HCT116 (cell line): ENCODE results near the gene ZNF417. TPM values are rescaled to one million over a fixed set of nuclear protein-coding genes. Genes with fewer than 3 reads are reported as not detected.
"Not testable (repeated sequence)": the region's sequence is repeated elsewhere in the genome, so short reads cannot be mapped to it uniquely, and the experiment has no call there.

ENCODE experiments used
- ATAC-seq: fragments of 200-7000 bp; cut with Tn5 transposase; 2 replicates; pipeline ENCODE4 v1.9.1; 2020; ENCODE audit warnings: mild to moderate bottlenecking, moderate library complexity
- BruUV-seq: library from RNA; stranded (reverse); fragments of 400-500 nt; replicated peaks from 2 replicates; lab custom pipeline; 2021; lab: Mats Ljungman, UMichigan
- CTCF ChIA-PET: fragments of 300-600 bp; sonication (Branson Sonifier 250); formaldehyde crosslinking; loops from one replicate; lab custom pipeline; 2021; ENCODE audit warnings: antibody characterized with exemption; lab: Charles Lee
- POLR2A ChIA-PET: fragments of 300-600, 350-600 bp; sonication (Branson Sonifier 250); formaldehyde crosslinking; loops from one replicate; lab custom pipeline; 2021; ENCODE audit warnings: antibody characterized with exemption; lab: Charles Lee
- RAD21 ChIA-PET, 2 experiments: fragments of 300-600 bp; sonication (Branson Sonifier 250); formaldehyde crosslinking; loops; one replicate each; lab custom pipeline; 2023; ENCODE audit warnings: low total read pairs in 2 of 2; ENCODE audit not compliant: uncharacterized antibody in 2 of 2, unreplicated experiment in 2 of 2, low non-redundant PET in 1 of 2; lab: Charles Lee
- DNase-seq: peaks from one replicate; pipeline ENCODE4 v3.0.0-alpha.2; 2010; ENCODE audit warnings: low read depth, low spot score
- H2AFZ ChIP-seq: fragments of 200-600 bp; shearing (Covaris generic), sonication (generic); 2 replicates; pipeline ENCODE4 v1.6.1; 2017; ENCODE audit warnings: low read depth, mixed run types, mixed read lengths, antibody characterized with exemption, low read length; ENCODE audit not compliant: poor library complexity, severe bottlenecking
- H3K27ac ChIP-seq: 2 replicates; pipeline ENCODE4 v1.5.1; 2012; ENCODE audit warnings: low read depth, low read length
- H3K27me3 ChIP-seq: fragments of 200-600 bp; sonication (generic); 2 replicates; pipeline ENCODE4 v1.6.1; 2016; ENCODE audit warnings: mixed run types, low read length, mixed read lengths; ENCODE audit not compliant: insufficient read depth
- H3K36me3 ChIP-seq, 2 experiments: fragments of 200-500 bp in 1 of 2; fragments of 200-600 bp in 1 of 2; sonication (Bioruptor generic) in 1 of 2; sonication (generic) in 1 of 2; 2 replicates each; pipeline versions ENCODE4 v1.5.1 to v1.6.1; 2014 to 2016; ENCODE audit warnings: low read length in 2 of 2, inconsistent platforms in 1 of 2, mixed read lengths in 1 of 2, mixed run types in 1 of 2; ENCODE audit not compliant: insufficient read depth in 2 of 2, control insufficient read depth in 1 of 2
- H3K4me1 ChIP-seq, 2 experiments: fragments of 200-600 bp in 1 of 2; sonication (generic) in 1 of 2; 2 replicates each; pipeline versions ENCODE4 v1.5.1 to v1.6.1; 2012 to 2017; ENCODE audit warnings: low read length in 2 of 2, inconsistent platforms in 1 of 2, mild to moderate bottlenecking in 1 of 2, mixed read lengths in 1 of 2, mixed run types in 1 of 2, moderate library complexity in 1 of 2; ENCODE audit not compliant: insufficient read depth in 2 of 2, control insufficient read depth in 1 of 2
- H3K4me2 ChIP-seq: fragments of 200-600 bp; sonication (generic); 2 replicates; pipeline ENCODE4 v1.6.1; 2017; ENCODE audit warnings: mixed run types, low read length, mixed read lengths
- H3K4me3 ChIP-seq, 2 experiments: fragments of 200-600 bp in 1 of 2; sonication (generic) in 1 of 2; replicated peaks in 1 of 2; 2 replicates each; pipeline ENCODE4 v1.5.1; 2011 to 2016; ENCODE audit warnings: low read length in 2 of 2, control low read depth in 1 of 2, low read depth in 1 of 2, mild to moderate bottlenecking in 1 of 2, mixed read lengths in 1 of 2, mixed run types in 1 of 2
- H3K79me2 ChIP-seq: fragments of 200-600 bp; sonication (generic); 2 replicates; pipeline ENCODE4 v1.6.1; 2017; ENCODE audit warnings: mild to moderate bottlenecking, mixed run types, low read length, moderate library complexity, mixed read lengths; ENCODE audit not compliant: insufficient read depth
- H3K9ac ChIP-seq: fragments of 200-600 bp; sonication (generic); 2 replicates; pipeline ENCODE4 v1.6.1; 2016; ENCODE audit warnings: low read length, mixed read lengths
- H3K9me2 ChIP-seq: fragments of 200-600 bp; sonication (generic), shearing (Covaris generic); 2 replicates; pipeline ENCODE4 v1.6.1; 2017; ENCODE audit warnings: mixed run types, mild to moderate bottlenecking, moderate library complexity; ENCODE audit not compliant: insufficient read depth
- H3K9me3 ChIP-seq, 2 experiments: fragments of 200-500 bp in 1 of 2; fragments of 200-600 bp in 1 of 2; sonication (Bioruptor generic) in 1 of 2; sonication (generic) in 1 of 2; 2 replicates each; pipeline ENCODE4 v1.6.1; 2014 to 2017; ENCODE audit warnings: low read length in 2 of 2, mixed read lengths in 2 of 2, inconsistent platforms in 1 of 2, low read depth in 1 of 2, mild to moderate bottlenecking in 1 of 2, mixed run types in 1 of 2, moderate library complexity in 1 of 2; ENCODE audit not compliant: control insufficient read depth in 1 of 2, insufficient read depth in 1 of 2
- H4K20me1 ChIP-seq: fragments of 200-600 bp; sonication (generic), shearing (Covaris generic); 2 replicates; pipeline ENCODE4 v1.6.1; 2017; ENCODE audit warnings: mixed run types, mild to moderate bottlenecking, moderate library complexity; ENCODE audit not compliant: insufficient read depth
- ZNF274 ChIP-seq: fragments of 200-500 bp; sonication (Bioruptor generic); IDR thresholded peaks from 2 replicates; pipeline ENCODE4 v1.6.1; 2014; ENCODE audit warnings: mild to moderate bottlenecking, low read depth, low read length, inconsistent platforms
- intact Hi-C: fragments of 100-400 bp; cut with micrococcal nuclease; formaldehyde crosslinking; loops from 2 replicates; pipeline ENCODE4 v1.10.0; 2022
- total RNA-seq: library from RNA; stranded (reverse); gene quantifications from one replicate; pipeline ENCODE4 v1.2.1, GENCODE V29; 2021; ENCODE audit not compliant: unreplicated experiment

The ZNF417 gene
- total RNA-seq, 1 experiment from 2014 or later = 6.8 TPM

DNA sequence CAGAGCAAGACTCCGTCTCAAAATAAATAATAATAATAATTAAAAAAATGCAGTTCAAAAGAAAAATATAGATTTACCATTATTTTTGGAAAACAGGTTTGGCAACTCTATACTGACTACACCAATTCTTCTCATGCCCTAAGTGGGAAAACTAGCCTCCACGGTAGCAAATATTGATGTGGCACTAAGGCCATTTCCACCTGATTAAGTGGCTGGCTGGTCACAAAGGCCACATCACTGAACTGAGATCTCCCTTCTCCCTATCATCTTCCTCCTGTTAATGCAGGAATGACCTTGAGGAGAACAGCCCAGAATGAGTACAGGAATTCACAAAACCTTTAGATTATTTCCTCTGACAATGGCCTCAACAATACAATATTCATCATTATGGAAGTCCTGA, 46.2 kb downstream of the ZNF417 start:
- Histone ChIP-seq H3K27me3 (no peaks in the 10 kb centered on the region), H3K27ac (no peak overlapping the region), H2AFZ (no peak overlapping the region), H4K20me1 (no peaks in the 10 kb centered on the region), H3K9ac (no peak overlapping the region), H3K36me3 (peaks cover 6 to 25% of the 10 kb centered on the region in 2 experiments; a peak in 3 of 4 replicates), H3K79me2 (no peaks in the 10 kb centered on the region), H3K4me3 (no peak overlapping the region), H3K4me2 (no peak overlapping the region), H3K9me2 (no peaks in the 10 kb centered on the region), H3K4me1 (no peaks in the 10 kb centered on the region), H3K9me3 (peaks cover 5 to 26% of the 10 kb centered on the region in 2 experiments; a peak in 2 of 4 replicates)
- ATAC-seq (no peak), DNase-seq (no peak)
- no peak for TF ChIP-seq ZNF274
- intact Hi-C loops = no loop called here
- ChIA-PET RAD21 (no interaction called here), CTCF (no interaction called here), POLR2A (no interaction called here)
- no TSS peak for BruUV-seq

DNA sequence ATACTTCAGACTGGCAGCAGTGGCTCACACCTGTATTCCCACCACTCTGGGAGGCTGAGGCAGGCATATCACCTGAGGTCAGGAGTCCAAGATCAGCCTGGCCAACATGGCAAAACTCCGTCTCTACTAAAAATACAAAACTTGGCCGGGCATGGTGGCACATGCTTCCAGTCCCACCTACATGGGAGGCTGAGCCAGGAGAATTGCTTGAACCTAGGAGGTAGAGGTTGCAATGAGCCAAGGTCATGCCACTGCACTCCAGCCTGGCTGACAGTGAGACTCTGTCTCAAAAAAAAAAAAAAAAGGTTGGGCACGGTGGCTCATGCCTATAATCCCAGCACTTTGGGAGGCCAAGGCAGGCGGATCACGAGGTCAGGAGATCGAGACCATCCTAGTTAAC, 46.7 kb downstream of the ZNF417 start:
- H2AFZ ChIP-seq, H4K20me1 ChIP-seq, RAD21 ChIA-PET, BruUV-seq, H3K27me3 ChIP-seq, intact Hi-C loops, H3K4me2 ChIP-seq, DNase-seq, H3K27ac ChIP-seq, H3K9me2 ChIP-seq, H3K4me3 ChIP-seq, POLR2A ChIA-PET, H3K79me2 ChIP-seq, CTCF ChIA-PET, ATAC-seq, H3K9ac ChIP-seq, H3K4me1 ChIP-seq: not testable (repeated sequence)
- Histone ChIP-seq H3K9me3 (peaks cover 5 to 26% of the 10 kb centered on the region in 2 experiments; a peak in 2 of 4 replicates), H3K36me3 (peaks cover 12 to 31% of the 10 kb centered on the region in 2 experiments)
